Omental fat pad (tissue), 4 donors: ENCODE data around the gene DBT. TPM values are rescaled to one million over a fixed set of nuclear protein-coding genes. Genes with fewer than 3 reads are reported as not detected.

Experiments used
- ATAC-seq: fragments of 150-250 bp; one replicate; pipeline ENCODE4 v1.9.1; 2016; ENCODE audit warnings: mild to moderate bottlenecking, moderate library complexity; ENCODE audit not compliant: low FRiP score
- DNase-seq: peaks from one replicate; pipeline ENCODE4 v3.0.0-alpha.2; 2019; ENCODE audit warnings: low spot score
- total RNA-seq, 4 donors: library from RNA; depleted of rRNA; stranded (reverse); fragments of >200 nt; gene quantifications; one replicate each; pipeline ENCODE4 v1.1.0, GENCODE V29; 2016
- TF ChIP-seq, protein P1 (sequence below), 3 donors: fragments of 450-650 bp; IDR thresholded peaks; one replicate each; pipeline ENCODE4 v1.5.1; 2016 to 2017; ENCODE audit warnings: antibody characterized with exemption in 3 of 3, mild to moderate bottlenecking in 3 of 3, moderate library complexity in 2 of 3

DBT gene
- total RNA-seq, 4 donors from 2014 or later: 3.4 to 9.8 (median 6.4) TPM

GRCh38 chr1:100284591-100284990, 35.0 kb upstream of the DBT start:
- DNase-seq (no peak), ATAC-seq (no peak)
- TF ChIP-seq, protein P1, sequence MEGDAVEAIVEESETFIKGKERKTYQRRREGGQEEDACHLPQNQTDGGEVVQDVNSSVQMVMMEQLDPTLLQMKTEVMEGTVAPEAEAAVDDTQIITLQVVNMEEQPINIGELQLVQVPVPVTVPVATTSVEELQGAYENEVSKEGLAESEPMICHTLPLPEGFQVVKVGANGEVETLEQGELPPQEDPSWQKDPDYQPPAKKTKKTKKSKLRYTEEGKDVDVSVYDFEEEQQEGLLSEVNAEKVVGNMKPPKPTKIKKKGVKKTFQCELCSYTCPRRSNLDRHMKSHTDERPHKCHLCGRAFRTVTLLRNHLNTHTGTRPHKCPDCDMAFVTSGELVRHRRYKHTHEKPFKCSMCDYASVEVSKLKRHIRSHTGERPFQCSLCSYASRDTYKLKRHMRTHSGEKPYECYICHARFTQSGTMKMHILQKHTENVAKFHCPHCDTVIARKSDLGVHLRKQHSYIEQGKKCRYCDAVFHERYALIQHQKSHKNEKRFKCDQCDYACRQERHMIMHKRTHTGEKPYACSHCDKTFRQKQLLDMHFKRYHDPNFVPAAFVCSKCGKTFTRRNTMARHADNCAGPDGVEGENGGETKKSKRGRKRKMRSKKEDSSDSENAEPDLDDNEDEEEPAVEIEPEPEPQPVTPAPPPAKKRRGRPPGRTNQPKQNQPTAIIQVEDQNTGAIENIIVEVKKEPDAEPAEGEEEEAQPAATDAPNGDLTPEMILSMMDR (IDR thresholded peaks at IDR 0.05): no peak

DNA sequence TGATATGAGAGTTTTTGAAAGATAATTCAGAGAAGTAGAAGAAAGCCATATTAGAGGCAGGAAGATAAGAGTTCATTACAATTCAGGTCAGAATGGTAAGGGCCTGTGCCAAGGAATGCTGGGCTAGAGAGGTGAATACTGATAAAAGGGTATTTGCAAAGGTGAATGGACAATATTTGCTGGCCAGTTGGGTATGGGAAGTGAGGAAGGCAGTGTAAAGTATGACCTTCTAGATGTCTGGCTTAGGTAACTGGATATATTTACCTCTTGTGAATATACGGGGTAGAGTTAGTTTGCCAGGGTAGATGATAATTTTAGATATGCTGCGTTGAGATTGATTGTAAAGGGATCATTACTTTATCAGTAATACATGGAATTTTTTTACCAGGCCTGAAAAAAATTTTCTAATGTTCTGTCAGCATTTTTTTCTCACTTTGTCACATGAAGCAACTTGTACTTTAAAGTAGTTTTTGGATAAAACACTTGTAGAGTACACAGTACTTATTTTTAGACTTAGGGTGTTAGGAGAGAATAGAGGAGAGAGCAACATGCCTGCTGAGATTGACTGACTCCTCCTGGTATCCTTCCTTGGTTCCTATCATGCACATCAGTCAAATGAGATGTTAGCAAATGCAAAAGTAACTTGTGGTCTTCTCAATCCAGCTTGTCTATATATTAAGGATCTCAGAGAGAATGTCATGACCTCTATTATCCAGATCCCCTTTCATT, 30.5 kb upstream of the DBT start:
- no peak for ATAC-seq
- no peak for DNase-seq
- TF ChIP-seq, protein P1 (IDR thresholded peaks at IDR 0.05): no peak

DNA sequence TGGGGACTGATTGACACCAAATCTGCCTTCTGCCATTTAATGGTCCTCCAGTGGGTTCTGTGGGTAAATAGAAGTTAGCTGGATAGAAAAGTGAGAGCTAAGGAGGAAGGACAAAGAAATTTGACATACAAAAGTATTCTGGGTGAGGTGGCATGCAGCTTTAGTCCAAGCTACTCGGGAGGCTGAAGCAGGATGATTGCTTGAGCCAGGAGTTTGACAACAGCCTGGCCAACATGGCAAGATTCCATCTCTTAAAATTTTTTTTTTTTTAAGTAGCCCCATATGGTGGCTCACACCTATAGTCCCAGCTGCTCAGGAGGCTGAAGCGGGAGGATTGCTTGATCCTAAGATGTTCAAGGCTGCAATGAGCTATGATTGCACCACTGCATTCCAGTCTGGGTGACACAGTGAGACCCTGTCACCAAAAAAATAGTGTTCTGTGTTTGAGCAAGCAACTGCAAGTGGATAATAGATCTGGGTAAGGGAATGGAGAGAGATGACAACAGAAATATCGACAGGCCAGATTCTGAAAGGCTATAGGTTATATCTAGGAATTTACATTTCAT, 29.8 kb upstream of the DBT start:
- no peak for ATAC-seq
- TF ChIP-seq, protein P1 (IDR thresholded peaks at IDR 0.05): no peak
- DNase-seq: no peak

DNA sequence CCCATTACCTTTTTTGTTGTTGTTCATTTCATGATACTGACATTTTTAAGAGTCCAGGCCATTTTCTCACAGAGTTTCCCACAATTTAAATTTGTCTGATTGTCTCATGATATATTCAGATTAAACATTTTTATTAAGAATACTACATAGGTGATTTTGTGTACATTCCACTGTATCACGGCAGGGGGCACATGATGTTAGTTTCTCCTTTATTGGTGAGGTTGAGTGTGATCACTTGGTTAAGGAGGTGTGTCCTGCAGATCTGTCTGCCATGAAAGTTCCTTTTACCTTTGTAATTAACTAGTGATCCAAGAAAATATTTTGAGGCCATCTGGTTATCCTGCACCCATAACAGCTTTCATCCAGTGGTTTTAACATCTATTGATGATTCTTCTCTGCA, 28.2 kb upstream of the DBT start:
- TF ChIP-seq, protein P1 (IDR thresholded peaks at IDR 0.05): no peak
- ATAC-seq: no peak
- no peak for DNase-seq

GRCh38 chr1:100268202-100268601, 18.6 kb upstream of the DBT start:
- ATAC-seq (no peak), DNase-seq (no peak)
- TF ChIP-seq, protein P1 (IDR thresholded peaks at IDR 0.05): no peak

DNA sequence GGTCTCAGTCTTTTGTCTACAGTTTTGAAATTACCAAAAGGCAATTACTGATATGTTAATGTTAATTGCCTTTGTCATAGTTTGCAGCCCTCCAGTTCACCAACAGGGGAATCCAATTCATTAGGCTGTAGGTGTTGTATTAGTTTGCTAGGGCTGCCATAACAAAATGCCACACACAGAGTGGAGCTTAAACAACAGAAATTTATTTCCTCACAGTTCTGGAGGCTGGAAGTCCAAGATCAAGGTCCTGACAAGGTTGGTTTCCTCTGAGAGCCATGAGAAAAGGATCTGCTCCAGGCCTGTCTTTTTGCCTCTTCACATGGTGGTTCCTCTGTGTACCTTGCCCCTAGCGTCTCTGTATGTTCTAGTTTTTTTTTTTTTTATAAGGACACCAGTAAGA, 17.6 kb upstream of the DBT start:
- no peak for ATAC-seq
- TF ChIP-seq, protein P1 (IDR thresholded peaks at IDR 0.05): no peak

GRCh38 chr1:100266741-100267140, 17.1 kb upstream of the DBT start:
- DNase-seq: no peak
- peak; percentile 37 for ATAC-seq
- TF ChIP-seq, protein P1 (IDR thresholded peaks at IDR 0.05): no peak

More for the DNA sequence above, 17.6 kb upstream of the DBT start:
- DNase-seq: no peak
